Activated CD8-positive, alpha-beta memory T cell treated with anti-CD3 and anti-CD28 coated beads, Interleukin-2, amount 10 ng/mL, durations not matched to agents 7 days and 5 days (primary cell): ENCODE data around the gene IL6ST. TPM values are rescaled to one million over a fixed set of nuclear protein-coding genes. Genes with fewer than 3 reads are reported as not detected.

Experiments
- ATAC-seq: fragments of 150-1000 bp; cut with Tn5 transposase; one replicate; pipeline ENCODE4 v1.10.0; 2021; ENCODE audit warnings: moderate library complexity
- CTCF ChIA-PET: fragments of 350-600 bp; sonication (Branson Sonifier 250); formaldehyde crosslinking; loops from one replicate; lab custom pipeline; 2021; ENCODE audit warnings: antibody characterized with exemption; lab: Charles Lee
- DNase-seq: peaks from one replicate; pipeline ENCODE4 v3.0.0-alpha.2; 2020
- H3K27ac Mint-ChIP-seq: one replicate; pipeline ENCODE4 v1.8.0; 2021; ENCODE audit warnings: mild to moderate bottlenecking, mixed read lengths
- H3K27me3 Mint-ChIP-seq: one replicate; pipeline ENCODE4 v1.8.0; 2021; ENCODE audit warnings: mixed read lengths
- H3K36me3 Mint-ChIP-seq: one replicate; pipeline ENCODE4 v1.8.0; 2021; ENCODE audit warnings: mild to moderate bottlenecking, mixed read lengths
- H3K4me1 Mint-ChIP-seq: one replicate; pipeline ENCODE4 v1.8.0; 2021; ENCODE audit warnings: mixed read lengths
- H3K4me3 Mint-ChIP-seq: one replicate; pipeline ENCODE4 v1.8.0; 2021; ENCODE audit warnings: mild to moderate bottlenecking, moderate library complexity, mixed read lengths
- H3K9me3 Mint-ChIP-seq: one replicate; pipeline ENCODE4 v1.8.0; 2022; ENCODE audit warnings: low read depth, mixed read lengths
- total RNA-seq, 2 experiments: library from RNA; stranded (reverse); gene quantifications; one replicate each; pipeline ENCODE4 v1.2.3, GENCODE V29; 2021

Gene IL6ST
- total RNA-seq, 2 experiments from 2014 or later, result 17.9 to 24.7 TPM

DNA sequence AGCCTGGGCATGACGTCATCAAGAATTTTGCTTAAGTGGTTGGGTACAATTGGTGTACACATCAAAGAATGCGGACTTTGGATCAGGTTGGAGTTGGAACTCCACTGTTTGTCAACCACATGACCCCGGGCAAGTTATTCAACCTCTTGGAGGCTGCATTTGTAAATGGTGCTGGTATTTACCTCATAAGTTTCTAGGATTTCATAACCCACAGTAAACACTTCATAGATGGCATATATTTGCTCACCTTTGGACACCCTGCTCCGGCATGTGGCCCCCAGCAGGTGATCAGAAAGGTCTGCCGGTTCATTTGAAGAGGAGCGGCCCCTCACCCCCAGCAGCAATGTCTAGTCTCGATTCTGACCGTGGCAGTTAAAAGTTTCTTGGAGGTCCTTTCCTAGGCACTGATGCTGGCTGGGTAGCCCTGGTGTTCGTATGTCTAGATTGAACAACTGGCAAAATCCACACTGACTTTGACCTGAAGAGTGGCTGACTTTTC is 60.6 kb downstream of the IL6ST start:
- ATAC-seq, result no peak
- DNase-seq, result no peak
- H3K9me3 Mint-ChIP-seq, result no peaks in the 10 kb centered on the region
- CTCF ChIA-PET, result interaction anchor here (1.2 to 4.0 kb wide), 6 partner anchors 10 to 335 kb away, joined by 3 to 40 read pairs (median 6); no protein-coding TSS in a partner anchor
- no peaks in the 10 kb centered on the region for H3K27me3 Mint-ChIP-seq
- H3K27ac Mint-ChIP-seq, result no peak overlapping the region
- no peak overlapping the region for H3K4me3 Mint-ChIP-seq
- H3K36me3 Mint-ChIP-seq, result no peaks in the 10 kb centered on the region
- H3K4me1 Mint-ChIP-seq, result no peaks in the 10 kb centered on the region

DNA sequence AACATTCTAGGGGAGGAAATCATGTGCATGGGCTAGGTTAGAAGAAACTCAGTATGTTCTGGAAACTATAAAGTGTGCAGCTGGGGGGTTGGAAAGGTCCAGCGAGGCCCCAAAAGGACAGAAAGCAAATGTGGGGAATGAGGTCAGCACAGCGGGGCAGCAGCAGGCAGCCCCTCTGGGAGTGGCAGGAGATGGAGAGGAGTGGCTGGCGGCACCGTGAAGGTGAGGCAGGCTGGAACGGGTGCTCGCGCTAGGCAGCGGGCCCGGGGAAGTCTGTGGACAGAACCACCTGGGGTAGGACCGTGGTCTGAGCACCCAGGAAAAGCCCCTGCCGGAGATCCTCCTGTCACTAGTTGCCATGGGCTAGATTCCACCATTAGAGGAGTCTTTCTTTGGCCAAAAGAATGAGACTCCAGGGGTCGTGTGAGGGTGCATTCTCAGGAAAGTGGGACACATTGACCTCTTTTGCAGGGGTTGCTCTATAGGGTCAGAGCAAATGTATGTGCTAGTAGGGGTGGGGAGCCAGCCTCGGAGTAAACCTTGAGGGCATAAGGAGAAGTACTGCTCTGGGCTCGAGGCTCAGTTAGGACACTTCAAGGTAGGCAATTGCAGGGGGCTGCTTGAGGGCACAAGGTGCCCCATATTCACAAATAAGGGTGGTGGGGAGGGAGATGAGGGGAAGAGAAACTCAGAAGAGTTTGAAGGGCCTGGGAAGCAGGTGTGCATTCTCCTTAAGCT is 61.2 kb downstream of the IL6ST start:
- no peaks in the 10 kb centered on the region for H3K4me1 Mint-ChIP-seq
- no peak overlapping the region for H3K27ac Mint-ChIP-seq
- ATAC-seq, result no peak
- no peaks in the 10 kb centered on the region for H3K27me3 Mint-ChIP-seq
- no peak for DNase-seq
- no peaks in the 10 kb centered on the region for H3K36me3 Mint-ChIP-seq
- H3K9me3 Mint-ChIP-seq, result no peaks in the 10 kb centered on the region
- H3K4me3 Mint-ChIP-seq, result no peak overlapping the region
- CTCF ChIA-PET, result interaction anchor here (0.9 to 1.3 kb wide), 2 partner anchors 11 to 267 kb away, joined by 3 read pairs; no protein-coding TSS in a partner anchor

DNA sequence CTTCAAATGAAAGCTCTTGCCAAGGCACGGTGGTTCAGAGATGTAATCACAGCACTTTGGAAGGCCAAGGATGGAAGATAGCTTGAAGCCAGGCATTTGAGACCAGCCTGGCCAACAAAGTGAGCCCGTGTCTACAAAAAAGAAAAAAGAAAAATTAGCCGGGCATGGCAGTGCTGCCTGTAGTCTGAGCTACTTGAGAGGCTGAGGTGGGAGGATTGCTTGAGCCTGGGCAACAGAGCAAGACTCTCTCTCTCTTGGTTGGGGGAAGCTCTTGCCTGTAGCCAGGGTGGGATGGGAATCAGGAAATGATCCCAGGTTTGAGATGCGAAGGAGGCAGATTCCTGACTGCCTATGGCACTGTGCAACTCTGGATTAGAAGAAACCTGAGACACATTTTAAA is 62.1 kb downstream of the IL6ST start:
- Mint-ChIP-seq H3K4me3 (no peak overlapping the region), H3K27ac (no peak overlapping the region), H3K9me3 (no peaks in the 10 kb centered on the region), H3K27me3 (no peaks in the 10 kb centered on the region), H3K36me3 (no peaks in the 10 kb centered on the region), H3K4me1 (no peaks in the 10 kb centered on the region)
- CTCF ChIA-PET, result interaction anchor here (0.9 to 1.3 kb wide), 2 partner anchors 10 to 268 kb away, joined by 3 read pairs; no protein-coding TSS in a partner anchor
- ATAC-seq (no peak), DNase-seq (no peak)

DNA sequence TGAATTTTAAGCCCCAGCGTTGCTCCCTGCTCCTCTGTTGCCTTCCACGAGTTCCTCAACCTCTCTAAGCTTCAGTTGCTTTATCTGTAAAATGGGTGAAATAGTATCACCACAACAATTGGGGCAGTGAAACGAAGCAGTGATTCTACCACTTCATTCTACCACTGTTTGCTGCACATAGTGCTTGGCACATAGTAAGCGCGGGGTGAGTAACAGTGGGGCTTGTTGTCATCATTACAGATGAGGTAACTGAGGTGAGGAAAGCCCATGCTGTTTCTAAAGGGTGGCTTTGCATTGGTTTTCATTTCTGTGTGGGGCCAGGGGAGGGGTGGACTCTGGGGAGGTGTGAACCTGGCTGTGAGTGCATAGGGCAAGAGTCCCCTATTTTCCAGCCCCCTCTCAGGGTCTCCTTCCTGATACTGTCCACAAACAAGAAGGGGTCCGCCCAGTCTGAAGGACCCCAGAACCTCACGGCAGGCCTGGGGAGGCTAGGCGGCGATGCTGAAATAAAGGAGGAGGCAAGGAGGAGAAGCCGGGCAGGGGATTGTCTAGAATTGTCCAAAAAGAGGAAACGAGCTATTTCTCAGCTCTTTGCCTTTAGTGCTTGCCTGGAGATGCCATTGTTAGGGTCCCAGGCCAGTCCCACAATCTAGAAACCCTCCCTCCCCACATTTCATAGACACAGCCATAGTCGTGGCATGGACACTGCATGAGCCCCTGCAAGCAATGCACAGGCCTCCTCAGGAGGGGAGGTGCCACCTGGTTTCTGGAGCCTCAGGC is 65.6 kb downstream of the IL6ST start:
- ATAC-seq, result no peak

DNA sequence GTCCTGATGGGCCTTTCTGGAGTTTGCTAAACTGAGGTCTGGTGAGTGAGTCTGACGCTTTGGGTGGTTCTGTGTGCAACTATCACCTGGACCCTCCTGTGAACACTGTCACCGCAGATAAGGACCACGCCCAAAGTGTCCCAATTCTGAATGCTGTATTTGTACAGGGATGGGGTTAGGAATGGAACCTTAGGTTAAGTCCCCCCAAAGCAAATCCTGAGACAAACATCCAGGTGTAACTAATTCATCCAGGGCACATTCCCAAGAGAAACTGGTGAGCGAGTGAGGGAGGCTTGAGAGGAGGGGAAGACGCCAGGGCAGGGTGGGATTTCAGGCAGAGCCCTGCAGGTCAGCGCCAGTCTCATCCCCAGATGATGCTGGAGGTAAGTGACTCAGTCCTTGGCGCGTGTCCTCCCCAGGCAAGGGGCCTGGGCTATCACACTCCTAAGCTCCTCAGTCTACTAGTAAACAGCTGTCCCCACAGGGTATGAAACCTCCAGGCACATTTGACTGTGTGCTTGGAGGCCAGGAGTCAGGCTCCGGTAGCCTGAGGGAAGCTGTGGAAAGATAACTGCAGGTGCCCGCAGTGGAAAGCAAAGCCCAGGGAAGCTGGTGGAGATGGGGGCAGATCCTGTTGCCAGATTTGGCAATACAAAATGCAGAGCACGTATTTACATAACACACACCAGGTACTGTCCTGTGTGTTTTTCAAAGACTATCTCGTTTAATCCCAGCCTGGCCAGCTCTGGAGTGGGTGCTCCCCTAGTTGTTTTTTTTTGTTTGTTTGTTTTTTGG is 66.7 kb downstream of the IL6ST start:
- no peak for ATAC-seq
- H3K36me3 Mint-ChIP-seq, result no peaks in the 10 kb centered on the region
- H3K4me1 Mint-ChIP-seq, result peaks cover 7% of the 10 kb centered on the region
- H3K9me3 Mint-ChIP-seq, result no peaks in the 10 kb centered on the region
- no peak overlapping the region for H3K4me3 Mint-ChIP-seq
- no peak overlapping the region for H3K27ac Mint-ChIP-seq
- peaks cover 6% of the 10 kb centered on the region for H3K27me3 Mint-ChIP-seq
- CTCF ChIA-PET, result no interaction called here
- DNase-seq, result no peak

More for the DNA sequence above, 65.6 kb downstream of the IL6ST start:
- no peak for DNase-seq
- H3K27ac Mint-ChIP-seq, result no peak overlapping the region
- no peaks in the 10 kb centered on the region for H3K36me3 Mint-ChIP-seq
- peaks cover 2% of the 10 kb centered on the region for H3K27me3 Mint-ChIP-seq
- H3K4me1 Mint-ChIP-seq, result no peaks in the 10 kb centered on the region
- CTCF ChIA-PET, result no interaction called here
- H3K4me3 Mint-ChIP-seq, result no peak overlapping the region
- H3K9me3 Mint-ChIP-seq, result no peaks in the 10 kb centered on the region

DNA sequence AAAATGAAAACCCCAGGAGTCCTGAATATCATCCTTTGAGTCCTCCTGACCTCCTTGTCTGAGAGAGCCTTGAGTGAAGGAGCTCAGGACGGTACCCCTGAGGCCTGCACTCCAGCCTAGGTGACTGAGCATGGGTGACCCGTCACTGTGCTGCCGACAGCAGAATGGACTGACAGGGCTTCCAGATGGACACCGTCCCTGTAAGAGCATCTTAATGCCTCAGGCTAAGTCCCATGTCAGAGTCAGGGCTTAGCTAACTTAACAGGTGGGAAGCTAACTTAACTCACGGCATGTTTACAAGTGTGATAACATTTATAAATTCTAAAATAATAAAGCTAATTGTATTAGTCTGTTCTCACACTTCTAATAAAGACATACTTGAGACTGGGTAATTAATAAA is 68.3 kb downstream of the IL6ST start:
- H3K9me3 Mint-ChIP-seq, result no peaks in the 10 kb centered on the region
- no peak overlapping the region for H3K4me3 Mint-ChIP-seq
- H3K36me3 Mint-ChIP-seq, result no peaks in the 10 kb centered on the region
- H3K4me1 Mint-ChIP-seq, result peaks cover 10% of the 10 kb centered on the region
- no peak overlapping the region for H3K27ac Mint-ChIP-seq
- no peak for DNase-seq
- H3K27me3 Mint-ChIP-seq, result peaks cover 6% of the 10 kb centered on the region
- ATAC-seq, result no peak
- CTCF ChIA-PET, result no interaction called here

DNA sequence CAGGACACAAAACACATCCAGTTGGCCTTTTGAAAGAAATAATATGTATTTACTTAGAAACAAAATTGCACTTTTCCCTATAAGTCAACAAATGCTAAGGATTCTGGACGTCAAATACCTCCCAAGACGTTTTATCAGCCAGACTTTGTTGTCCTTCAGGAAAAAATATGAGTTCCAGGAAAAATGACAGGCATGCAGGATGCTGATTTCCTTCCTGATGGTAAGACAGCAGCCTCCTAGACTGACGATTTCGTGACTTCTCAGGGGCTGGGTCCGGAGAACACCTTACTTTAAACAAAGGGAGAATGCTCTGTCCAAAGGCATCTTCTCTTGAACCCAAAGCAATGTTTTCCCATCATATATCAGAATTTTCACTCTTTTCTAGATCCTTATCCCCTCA is 69.1 kb downstream of the IL6ST start:
- Mint-ChIP-seq H3K27ac (no peak overlapping the region), H3K27me3 (peaks cover 6% of the 10 kb centered on the region), H3K9me3 (no peaks in the 10 kb centered on the region), H3K36me3 (no peaks in the 10 kb centered on the region), H3K4me3 (no peak overlapping the region), H3K4me1 (peaks cover 10% of the 10 kb centered on the region)
- no peak for ATAC-seq
- CTCF ChIA-PET, result no interaction called here
- DNase-seq, result no peak

DNA sequence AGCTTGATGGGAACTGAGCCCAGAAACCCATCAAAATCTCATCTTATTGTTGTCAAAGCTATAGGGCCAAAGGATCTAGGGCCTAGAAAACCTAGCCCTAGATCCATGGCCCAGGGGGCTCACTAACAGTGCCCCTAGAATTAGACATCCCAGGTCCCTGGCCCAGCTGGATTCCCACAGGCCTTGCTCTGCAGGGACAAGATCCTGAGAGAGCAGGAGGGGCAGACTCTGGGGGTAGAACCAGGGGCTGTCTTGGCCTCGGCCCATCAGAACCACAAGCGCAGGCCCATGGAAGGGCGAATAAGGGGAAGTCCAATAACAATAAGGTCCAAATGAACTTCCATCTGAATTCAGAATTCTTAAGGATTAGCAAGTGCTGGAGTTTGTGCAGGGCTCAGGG is 69.6 kb downstream of the IL6ST start:
- H3K4me1 Mint-ChIP-seq, result peaks cover 12% of the 10 kb centered on the region
- H3K36me3 Mint-ChIP-seq, result no peaks in the 10 kb centered on the region
- H3K27ac Mint-ChIP-seq, result no peak overlapping the region
- CTCF ChIA-PET, result interaction anchor here (1.0 to 1.8 kb wide), 2 partner anchors 10 to 87 kb away, joined by 3 to 7 read pairs; no protein-coding TSS in a partner anchor
- no peak for ATAC-seq
- no peaks in the 10 kb centered on the region for H3K9me3 Mint-ChIP-seq
- no peak for DNase-seq
- H3K27me3 Mint-ChIP-seq, result peaks cover 6% of the 10 kb centered on the region
- no peak overlapping the region for H3K4me3 Mint-ChIP-seq

DNA sequence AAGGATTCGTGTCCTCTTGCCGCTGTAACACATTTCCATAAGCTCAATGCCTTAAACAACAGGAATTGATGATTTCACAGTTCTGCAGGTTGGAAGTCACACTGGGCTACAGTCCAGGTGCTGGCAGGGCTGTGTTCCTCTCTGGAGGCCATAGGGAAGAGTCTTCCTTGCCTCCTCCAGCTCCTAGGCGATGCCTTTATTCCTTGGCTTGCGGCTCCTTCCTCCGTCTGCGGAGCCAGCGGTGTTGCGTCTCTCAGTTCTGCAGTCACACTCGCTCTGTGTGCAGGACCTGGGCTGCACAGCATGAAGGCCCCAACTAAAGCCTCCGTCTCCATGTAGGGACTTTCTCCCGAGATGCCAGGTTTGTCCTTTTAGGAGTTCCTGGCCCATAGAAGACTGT is 70.0 kb downstream of the IL6ST start:
- Mint-ChIP-seq H3K4me3 (no peak overlapping the region), H3K27me3 (peaks cover 6% of the 10 kb centered on the region)

DNA sequence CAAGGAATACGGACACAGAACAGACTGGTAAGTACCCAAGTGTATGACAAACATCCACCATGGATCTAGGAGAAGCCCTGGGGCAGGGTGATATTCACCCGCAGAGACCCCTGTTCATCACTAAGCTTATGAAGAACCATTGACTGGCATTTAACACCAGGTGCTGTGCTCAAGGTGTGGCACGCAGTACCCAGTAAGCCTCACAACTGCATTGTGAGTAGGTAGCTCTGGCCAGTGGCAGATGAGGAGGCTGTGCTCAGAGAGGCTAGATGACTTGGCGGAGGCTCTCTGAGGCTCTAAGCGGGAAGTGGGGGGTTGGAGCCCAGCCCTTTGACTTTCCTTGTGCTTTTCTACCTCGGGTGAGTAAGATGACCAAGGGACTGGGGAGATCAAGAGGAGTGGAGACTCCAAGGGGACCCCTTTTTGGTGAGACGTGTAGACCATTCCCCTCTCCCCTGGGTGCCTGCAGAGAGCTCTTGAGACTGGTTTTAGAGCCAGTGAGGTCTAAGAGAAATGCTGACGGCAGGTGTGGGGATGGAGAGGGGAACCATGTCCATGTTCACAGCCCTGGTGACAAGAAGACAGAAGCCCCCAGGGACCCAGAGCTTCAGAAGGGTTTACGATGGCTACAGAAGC is 70.8 kb downstream of the IL6ST start:
- peaks cover 22% of the 10 kb centered on the region for H3K4me1 Mint-ChIP-seq
- peaks cover 6% of the 10 kb centered on the region for H3K27me3 Mint-ChIP-seq
- H3K4me3 Mint-ChIP-seq, result peak overlapping the region; percentile 76
- no peak overlapping the region for H3K27ac Mint-ChIP-seq
- DNase-seq, result peak; percentile 38
- ATAC-seq, result peak; percentile 22
- no peaks in the 10 kb centered on the region for H3K9me3 Mint-ChIP-seq
- H3K36me3 Mint-ChIP-seq, result no peaks in the 10 kb centered on the region
- CTCF ChIA-PET, result interaction anchor here (1.0 to 1.8 kb wide), 3 partner anchors 11 to 88 kb away, joined by 3 to 7 read pairs (median 7); no protein-coding TSS in a partner anchor

More for the DNA sequence above, 70.0 kb downstream of the IL6ST start:
- CTCF ChIA-PET, result interaction anchor here (1.0 to 1.8 kb wide), 2 partner anchors 10 to 88 kb away, joined by 3 to 7 read pairs; no protein-coding TSS in a partner anchor
- ATAC-seq (no peak), DNase-seq (peak; percentile 33)
- Mint-ChIP-seq H3K4me1 (peaks cover 17% of the 10 kb centered on the region), H3K36me3 (no peaks in the 10 kb centered on the region), H3K27ac (no peak overlapping the region), H3K9me3 (no peaks in the 10 kb centered on the region)

DNA sequence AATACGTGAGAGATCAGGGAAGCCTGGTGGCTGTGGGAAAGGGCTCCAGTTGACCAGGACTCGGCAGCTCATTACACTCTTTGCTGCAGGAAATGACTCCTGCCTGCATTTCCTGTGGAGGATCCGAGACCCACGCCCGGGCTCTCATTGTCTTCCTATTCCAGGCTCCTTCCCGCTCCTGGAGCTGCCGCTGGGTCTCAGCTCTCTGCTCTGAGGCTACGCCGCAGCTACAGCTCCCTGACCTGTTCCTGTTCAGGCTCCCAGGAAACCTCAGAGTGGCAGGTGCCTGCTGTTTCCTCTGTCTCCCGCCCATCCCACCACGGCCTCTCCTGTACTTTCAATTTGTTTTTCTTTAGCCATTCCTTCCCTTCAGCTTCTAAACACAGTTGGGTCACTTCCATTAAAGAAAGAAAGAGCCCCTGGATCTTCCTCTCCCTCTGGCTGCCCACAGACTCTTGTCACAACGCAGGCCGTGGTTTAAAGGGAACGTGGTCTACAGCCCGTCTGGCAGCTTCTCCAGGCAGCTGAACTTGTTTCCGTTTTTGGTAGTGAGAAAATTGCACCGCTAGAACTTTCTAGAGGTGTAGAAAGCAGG is 71.5 kb downstream of the IL6ST start:
- Mint-ChIP-seq H3K27me3 (peaks cover 6% of the 10 kb centered on the region), H3K4me3 (peak overlapping the region; percentile 76), H3K9me3 (no peaks in the 10 kb centered on the region), H3K27ac (peak overlapping the region; percentile 50), H3K36me3 (no peaks in the 10 kb centered on the region), H3K4me1 (peaks cover 22% of the 10 kb centered on the region)
- DNase-seq (peak; percentile 40), ATAC-seq (peak; percentile 48)
- CTCF ChIA-PET, result interaction anchor here (0.9 to 1.8 kb wide), 3 partner anchors 10 to 14 kb away, joined by 3 to 7 read pairs (median 7); no protein-coding TSS in a partner anchor

DNA sequence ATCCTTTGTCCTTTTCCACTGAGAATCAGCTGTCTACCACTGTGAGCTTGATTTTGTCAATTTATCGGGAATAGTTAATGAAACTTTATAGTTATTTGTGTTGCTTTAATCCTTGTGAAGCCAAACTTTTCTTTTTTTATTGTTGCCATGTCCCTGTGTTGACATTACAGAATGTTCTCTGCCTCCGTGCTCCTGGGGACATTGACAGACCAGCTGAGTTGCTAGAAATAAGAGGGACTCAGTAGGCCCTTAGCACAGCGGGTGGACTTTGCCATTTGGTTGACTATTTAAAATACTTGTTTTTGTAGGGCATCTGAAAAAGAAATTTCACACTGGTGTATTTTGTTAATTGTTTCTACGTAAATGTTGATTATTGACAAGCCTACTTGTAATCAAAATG is 73.1 kb downstream of the IL6ST start:
- Mint-ChIP-seq H3K27me3 (peaks cover 6% of the 10 kb centered on the region), H3K27ac (no peak overlapping the region), H3K4me1 (peaks cover 24% of the 10 kb centered on the region), H3K36me3 (no peaks in the 10 kb centered on the region), H3K4me3 (no peak overlapping the region), H3K9me3 (no peaks in the 10 kb centered on the region)
- ATAC-seq, result no peak
- CTCF ChIA-PET, result interaction anchor here (1.0 kb wide), 1 partner anchor 13 kb away, joined by 3 read pairs; no protein-coding TSS in a partner anchor
- DNase-seq, result peak; percentile 16
